ENCODE results near the gene CDH26.

Gene CDH26

DNA sequence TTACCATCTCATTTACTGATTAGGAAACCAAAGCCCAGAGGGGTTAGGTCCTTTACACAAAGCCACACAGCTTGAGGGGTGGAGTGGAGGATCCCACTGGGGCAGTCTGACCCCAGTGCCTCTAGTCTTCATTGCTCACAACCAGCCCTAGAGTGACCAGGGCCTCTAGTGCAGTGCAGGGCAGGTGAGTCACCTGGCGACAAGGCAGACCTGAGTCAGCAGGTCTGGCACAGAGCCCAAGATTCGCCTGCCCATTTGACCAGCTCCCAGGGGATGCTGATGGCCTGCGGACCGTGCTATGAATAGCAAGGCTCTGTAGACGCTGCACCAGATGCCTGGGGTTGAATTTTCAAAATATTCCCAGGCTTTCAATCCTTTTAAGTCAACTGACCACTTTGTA lies 29.9 kb downstream of the CDH26 start:
- DNase-seq (ENCODE audit: low read depth): peak; percentile 55
- TF ChIP-seq, protein P1, sequence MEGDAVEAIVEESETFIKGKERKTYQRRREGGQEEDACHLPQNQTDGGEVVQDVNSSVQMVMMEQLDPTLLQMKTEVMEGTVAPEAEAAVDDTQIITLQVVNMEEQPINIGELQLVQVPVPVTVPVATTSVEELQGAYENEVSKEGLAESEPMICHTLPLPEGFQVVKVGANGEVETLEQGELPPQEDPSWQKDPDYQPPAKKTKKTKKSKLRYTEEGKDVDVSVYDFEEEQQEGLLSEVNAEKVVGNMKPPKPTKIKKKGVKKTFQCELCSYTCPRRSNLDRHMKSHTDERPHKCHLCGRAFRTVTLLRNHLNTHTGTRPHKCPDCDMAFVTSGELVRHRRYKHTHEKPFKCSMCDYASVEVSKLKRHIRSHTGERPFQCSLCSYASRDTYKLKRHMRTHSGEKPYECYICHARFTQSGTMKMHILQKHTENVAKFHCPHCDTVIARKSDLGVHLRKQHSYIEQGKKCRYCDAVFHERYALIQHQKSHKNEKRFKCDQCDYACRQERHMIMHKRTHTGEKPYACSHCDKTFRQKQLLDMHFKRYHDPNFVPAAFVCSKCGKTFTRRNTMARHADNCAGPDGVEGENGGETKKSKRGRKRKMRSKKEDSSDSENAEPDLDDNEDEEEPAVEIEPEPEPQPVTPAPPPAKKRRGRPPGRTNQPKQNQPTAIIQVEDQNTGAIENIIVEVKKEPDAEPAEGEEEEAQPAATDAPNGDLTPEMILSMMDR (IDR thresholded peaks at IDR 0.05; ENCODE audit: control insufficient read depth, extremely low read depth, insufficient read depth): no peak
- no peak overlapping the region for H3K4me3 ChIP-seq (ENCODE audit: low read depth, low read length)

DNA sequence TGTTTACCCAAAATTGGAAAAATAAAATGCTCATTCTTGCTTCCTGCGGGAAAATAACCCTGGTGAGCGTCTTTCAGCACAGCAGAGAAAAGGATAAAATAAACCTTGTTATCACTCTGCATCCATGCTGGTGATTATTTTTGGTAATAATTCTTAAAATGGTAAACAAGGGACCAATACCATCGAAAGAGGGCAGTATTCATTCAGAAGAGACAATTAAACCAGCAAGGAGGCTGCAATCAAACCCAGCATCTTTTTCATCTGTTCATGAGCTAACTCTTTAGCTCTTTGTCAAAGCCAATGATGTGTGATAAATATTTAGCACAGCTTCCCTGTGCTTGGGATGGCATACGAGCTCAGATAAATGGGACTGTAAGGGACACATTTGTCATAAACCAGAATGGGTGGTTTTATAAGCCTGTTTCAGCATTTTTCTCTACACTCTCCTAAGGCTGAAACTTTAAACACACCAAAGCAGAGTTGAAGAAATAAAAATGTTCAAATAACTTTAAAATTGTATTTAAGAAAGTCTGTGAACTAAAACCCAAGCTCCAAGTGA lies 34.4 kb downstream of the CDH26 start:
- no peak for DNase-seq (ENCODE audit: low read depth)
- H3K4me3 ChIP-seq (ENCODE audit: low read depth, low read length): no peak overlapping the region
- TF ChIP-seq, protein P1 (IDR thresholded peaks at IDR 0.05; ENCODE audit: control insufficient read depth, extremely low read depth, insufficient read depth): no peak

DNA sequence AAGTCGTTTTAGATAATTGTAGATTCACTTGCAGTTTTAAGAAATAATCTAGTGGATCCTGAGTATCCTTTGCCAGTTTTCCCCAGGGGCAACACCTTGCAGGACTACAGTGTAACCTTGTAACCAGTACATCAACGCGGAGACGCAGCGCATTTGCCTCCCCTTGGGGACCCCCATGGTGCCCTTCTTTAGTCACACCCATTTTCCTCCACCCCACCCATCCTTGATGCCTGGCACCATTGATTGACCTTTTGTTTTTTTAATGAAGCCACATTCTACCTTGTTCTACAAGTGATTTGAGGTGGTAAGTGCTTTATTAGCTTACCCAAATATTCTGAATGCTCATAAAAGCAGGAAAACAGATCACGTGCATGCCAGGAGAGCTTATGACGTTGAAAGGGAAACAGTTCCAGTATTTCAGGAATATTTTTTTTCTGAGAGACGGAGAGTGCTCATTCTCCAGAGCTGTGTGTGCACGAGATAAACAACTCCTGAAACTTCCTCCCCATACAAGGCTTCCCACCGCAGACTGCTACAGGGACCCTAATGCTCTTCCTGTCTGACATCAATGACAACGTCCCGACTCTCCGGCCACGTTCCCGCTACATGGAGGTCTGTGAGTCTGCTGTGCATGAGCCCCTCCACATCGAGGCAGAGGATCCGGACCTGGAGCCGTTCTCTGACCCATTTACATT lies 35.7 kb downstream of the CDH26 start:
- DNase-seq (ENCODE audit: low read depth): no peak
- H3K4me3 ChIP-seq (ENCODE audit: low read depth, low read length): no peak overlapping the region
- TF ChIP-seq, protein P1 (IDR thresholded peaks at IDR 0.05; ENCODE audit: control insufficient read depth, extremely low read depth, insufficient read depth): no peak

DNA sequence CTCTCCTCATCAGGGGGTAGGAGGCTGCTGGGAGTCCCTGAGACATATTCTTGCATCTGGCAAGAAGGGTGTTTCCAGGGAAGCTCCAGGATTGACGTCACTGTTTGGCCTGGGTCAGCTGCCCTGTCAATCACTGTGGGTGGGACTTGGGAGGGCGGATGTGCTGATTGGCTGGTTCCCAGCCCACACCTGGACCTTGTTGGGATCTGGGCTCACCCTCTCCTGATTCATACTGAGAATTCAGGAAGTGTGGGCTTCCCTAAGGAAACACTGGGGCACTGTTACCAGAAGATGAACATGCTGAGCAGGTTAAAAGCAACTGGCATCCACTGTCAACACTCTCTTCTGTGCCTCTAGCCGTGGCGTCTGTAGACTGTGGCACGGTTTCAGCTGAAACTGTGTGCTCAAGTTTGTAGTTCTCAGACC lies 36.5 kb downstream of the CDH26 start:
- no peak overlapping the region for H3K4me3 ChIP-seq (ENCODE audit: low read depth, low read length)
- TF ChIP-seq, protein P1 (IDR thresholded peaks at IDR 0.05; ENCODE audit: control insufficient read depth, extremely low read depth, insufficient read depth): no peak
- DNase-seq (ENCODE audit: low read depth): peak; percentile 61

DNA sequence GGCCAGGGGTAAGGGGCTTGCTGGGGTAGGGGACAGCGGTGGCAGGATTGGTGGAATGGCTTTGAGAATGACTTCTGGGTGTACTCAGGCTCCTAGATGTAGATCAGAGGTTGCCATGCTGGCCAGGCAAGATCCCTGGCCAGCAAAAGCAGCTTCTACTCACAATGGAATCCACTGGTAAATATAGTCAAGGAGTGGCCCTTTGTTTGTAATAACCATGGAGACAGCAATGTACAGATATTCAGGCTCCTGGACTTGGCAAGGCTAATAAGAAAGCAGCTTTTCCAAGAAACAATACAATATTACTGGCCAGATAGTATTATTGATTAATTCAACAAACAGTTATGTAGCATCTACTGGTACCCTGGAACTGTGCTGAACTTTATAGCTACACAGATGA lies 37.9 kb downstream of the CDH26 start:
- TF ChIP-seq, protein P1 (IDR thresholded peaks at IDR 0.05; ENCODE audit: control insufficient read depth, extremely low read depth, insufficient read depth): no peak
- no peak overlapping the region for H3K4me3 ChIP-seq (ENCODE audit: low read depth, low read length)
- DNase-seq (ENCODE audit: low read depth): no peak

DNA sequence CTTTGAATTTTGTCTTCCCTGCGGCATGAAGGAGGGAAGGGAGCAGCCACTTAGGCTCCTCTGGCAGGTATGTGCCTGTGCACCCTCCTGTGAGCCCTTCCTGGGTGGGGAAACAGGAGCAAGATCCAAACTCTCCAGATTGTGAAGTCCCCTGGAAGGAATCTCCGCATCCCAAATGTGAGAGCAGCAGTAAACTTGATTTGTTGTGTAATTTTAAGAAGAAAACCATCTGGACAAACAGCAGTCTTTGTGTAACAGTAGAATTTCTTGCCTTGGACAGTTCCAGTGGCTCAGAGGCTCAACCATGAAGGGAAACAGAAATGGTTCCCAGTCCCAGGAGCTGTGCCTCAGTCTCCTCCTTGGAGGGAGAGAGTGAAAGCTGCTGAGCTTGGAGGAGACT lies 39.7 kb downstream of the CDH26 start:
- TF ChIP-seq, protein P1 (IDR thresholded peaks at IDR 0.05; ENCODE audit: control insufficient read depth, extremely low read depth, insufficient read depth): no peak
- no peak for DNase-seq (ENCODE audit: low read depth)
- no peak overlapping the region for H3K4me3 ChIP-seq (ENCODE audit: low read depth, low read length)

DNA sequence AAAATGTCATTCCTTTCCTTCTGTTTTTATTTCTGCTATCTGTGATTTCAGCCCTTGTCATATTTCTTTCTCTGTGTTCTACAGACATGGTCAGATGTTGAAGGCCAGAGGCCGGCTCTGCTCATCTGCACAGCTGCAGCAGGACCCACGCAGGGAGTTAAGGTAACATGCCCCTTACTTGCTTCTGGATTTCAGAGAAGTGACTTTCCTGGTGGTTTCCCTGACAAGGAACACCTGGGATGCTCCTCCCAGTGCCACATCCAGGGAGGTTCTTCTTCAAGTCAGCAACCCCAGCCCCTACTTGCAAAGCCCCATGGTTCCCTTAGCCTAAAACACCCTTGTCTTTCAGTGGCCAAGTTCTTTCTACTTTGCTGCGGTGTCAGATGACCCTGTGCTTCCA lies 41.3 kb downstream of the CDH26 start:
- DNase-seq (ENCODE audit: low read depth): no peak
- TF ChIP-seq, protein P1 (IDR thresholded peaks at IDR 0.05; ENCODE audit: control insufficient read depth, extremely low read depth, insufficient read depth): no peak
- no peak overlapping the region for H3K4me3 ChIP-seq (ENCODE audit: low read depth, low read length)

Data from LNCaP clone FGC (cell line).